Medulla oblongata (tissue), 1 donor: ENCODE results near the gene DIAPH2.
"Not testable (repeated sequence)": the region's sequence is repeated elsewhere in the genome, so short reads cannot be mapped to it uniquely, and the experiment has no call there.

Experiments
- DNase-seq: peaks from one replicate; pipeline ENCODE4 v3.0.0-alpha.2; 2015; ENCODE audit errors: extremely low spot score

Gene DIAPH2

DNA sequence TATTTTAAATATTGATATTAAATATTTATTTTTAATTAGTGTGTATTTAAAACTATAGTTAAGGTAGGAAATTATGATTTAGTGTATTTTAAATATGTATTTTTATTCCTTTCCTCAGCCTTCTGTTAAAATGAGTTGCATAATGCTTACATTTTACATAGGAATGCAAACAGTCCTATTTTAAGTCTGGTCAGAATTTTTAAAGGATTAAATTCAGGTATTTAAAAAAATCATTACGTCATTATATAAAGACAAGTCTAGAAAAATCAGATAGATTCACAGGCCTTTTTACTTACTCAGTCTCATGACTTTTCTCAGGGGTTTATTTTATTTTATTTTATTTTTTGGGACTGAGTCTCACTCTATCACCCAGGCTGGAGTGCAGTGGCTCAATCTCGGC is 148.7 kb downstream of the DIAPH2 start:
- no peak for DNase-seq

GRCh38 chrX:96834137-96834536 is 149.5 kb downstream of the DIAPH2 start:
- no peak for DNase-seq

GRCh38 chrX:96835660-96836289 is 151.1 kb downstream of the DIAPH2 start:
- no peak for DNase-seq

- DNase-seq, result no peak
Measured at GRCh38 chrX:96837808-96838207, 153.2 kb downstream of the DIAPH2 start.

DNA sequence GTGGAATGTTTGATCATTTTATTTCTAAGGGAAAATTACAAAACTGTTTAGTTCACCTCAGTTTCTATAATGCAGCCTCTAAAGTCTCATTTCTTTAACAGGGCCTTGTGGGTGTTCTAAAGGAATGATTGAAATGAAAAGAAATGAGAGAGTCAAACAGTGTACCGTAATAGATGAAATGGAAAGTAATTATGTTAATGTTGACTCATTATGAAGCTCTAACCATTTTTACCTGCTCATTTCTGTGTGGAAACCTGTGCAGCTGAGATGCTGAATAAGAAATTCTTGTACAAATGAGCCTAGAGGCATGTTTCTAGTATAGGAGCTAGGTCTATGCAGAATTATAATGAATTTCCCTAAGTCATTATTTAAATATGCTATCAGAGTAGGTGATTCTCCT is 153.9 kb downstream of the DIAPH2 start:
- DNase-seq, result no peak

- DNase-seq, result no peak
Measured at GRCh38 chrX:96841325-96841724, 156.7 kb downstream of the DIAPH2 start.

DNA sequence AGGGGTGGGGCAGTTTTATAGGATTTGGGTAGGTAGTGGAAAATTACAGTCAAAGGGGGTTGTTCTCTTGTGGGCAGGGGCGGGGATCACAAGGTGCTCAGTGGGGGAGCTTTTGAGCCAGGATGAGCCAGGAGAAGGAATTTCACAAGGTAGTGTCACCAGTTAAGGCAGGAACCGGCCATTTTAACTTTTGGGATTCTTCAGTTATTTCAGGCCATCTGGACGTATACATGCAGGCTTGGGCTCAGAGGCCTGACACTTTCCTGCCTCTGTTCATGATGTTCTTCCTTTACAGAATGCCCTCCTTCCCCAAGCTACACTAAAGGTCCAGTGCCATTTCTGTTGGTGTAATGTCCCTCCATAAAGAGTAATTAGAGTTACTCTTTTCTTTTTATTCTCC is 157.2 kb downstream of the DIAPH2 start:
- DNase-seq, result not testable (repeated sequence)

- DNase-seq, result no peak
Measured at GRCh38 chrX:96843566-96843965, 158.9 kb downstream of the DIAPH2 start.

- DNase-seq, result no peak
Measured at GRCh38 chrX:96846841-96847240, 162.2 kb downstream of the DIAPH2 start.

DNA sequence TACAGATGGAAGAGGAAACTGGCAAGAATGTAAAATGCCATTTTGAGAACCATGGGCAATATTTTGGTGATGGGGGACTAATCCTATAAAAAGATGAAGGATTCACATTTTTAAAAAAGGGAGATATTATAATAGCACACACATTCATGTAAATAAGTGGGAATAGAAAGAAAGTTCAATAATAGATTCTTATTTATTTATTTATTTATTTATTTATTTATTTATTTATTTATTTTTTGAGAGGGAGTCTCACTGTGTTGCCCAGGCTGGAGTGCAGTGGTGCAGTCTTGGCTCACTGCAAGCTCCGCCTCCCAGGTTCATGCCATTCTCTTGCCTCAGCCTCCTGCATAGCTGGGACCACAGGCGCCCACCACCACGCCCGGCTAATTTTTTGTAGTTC is 174.8 kb downstream of the DIAPH2 start:
- DNase-seq, result not testable (repeated sequence)

DNA sequence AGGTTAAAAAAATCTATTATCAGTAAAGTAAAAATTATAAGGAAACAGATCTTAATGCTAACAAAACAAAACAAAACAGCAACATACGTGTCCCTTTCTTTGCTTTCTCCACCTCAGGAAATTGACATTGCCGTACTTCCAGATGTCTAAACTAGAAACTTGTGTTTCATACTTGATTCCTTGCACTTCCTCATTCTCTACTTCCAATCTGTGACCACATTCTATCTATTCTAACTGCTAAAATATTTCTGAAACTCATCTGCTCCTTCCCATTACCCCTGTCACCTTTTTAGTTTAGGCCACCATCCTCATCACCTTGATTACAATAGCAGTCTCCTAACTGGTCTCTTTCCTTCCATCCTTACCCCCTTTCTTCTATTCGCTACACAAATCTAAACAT is 176.6 kb downstream of the DIAPH2 start:
- no peak for DNase-seq

DNA sequence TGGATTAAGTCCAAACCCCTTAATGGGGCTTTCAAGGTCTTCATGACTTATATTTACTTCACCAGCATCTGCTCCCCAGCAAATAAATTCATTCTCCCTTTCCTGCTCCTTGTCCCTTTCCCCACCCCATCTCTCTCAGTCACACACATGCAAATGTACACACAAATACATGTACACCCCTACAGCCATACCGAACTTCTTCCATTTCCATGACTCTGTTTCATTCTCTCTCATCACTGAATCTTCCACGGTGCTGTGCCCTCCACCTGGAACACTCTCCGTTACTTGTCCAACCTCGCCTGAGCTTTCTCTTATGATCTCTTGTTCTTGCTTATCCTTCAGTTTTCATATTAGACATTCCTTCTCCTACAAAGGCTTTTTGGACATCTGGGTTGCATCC is 177.0 kb downstream of the DIAPH2 start:
- no peak for DNase-seq

GRCh38 chrX:96883608-96884007 is 199.0 kb downstream of the DIAPH2 start, which contains the start of gene RPA4:
RPA4 (plus strand) TSS chrX:96883908; CDS start chrX:96884311, 403 bp downstream.
- DNase-seq, result no peak

GRCh38 chrX:96884027-96884426 is 199.4 kb downstream of the DIAPH2 start:
- no peak for DNase-seq

- DNase-seq, result no peak
Measured at GRCh38 chrX:96889726-96890125, 205.1 kb downstream of the DIAPH2 start.

DNA sequence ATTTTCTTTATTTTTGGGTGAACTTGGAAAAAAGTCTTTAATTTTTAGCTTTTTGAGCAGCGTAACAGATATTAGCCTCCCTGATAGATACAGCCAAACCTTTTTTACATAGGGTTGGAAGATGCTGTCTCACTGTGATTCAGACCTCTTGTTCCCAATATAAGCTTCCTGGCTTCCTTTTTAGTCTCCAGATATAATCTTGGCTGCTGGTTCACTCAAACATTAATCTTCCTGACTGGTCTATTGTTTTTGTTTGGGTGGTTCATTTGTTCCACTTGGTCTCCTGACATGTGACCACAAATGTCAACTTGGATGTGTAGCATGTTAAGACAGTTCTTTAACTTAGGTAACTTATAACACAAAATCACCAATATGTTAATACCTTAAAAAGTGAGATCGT is 222.1 kb downstream of the DIAPH2 start:
- DNase-seq, result no peak

DNA sequence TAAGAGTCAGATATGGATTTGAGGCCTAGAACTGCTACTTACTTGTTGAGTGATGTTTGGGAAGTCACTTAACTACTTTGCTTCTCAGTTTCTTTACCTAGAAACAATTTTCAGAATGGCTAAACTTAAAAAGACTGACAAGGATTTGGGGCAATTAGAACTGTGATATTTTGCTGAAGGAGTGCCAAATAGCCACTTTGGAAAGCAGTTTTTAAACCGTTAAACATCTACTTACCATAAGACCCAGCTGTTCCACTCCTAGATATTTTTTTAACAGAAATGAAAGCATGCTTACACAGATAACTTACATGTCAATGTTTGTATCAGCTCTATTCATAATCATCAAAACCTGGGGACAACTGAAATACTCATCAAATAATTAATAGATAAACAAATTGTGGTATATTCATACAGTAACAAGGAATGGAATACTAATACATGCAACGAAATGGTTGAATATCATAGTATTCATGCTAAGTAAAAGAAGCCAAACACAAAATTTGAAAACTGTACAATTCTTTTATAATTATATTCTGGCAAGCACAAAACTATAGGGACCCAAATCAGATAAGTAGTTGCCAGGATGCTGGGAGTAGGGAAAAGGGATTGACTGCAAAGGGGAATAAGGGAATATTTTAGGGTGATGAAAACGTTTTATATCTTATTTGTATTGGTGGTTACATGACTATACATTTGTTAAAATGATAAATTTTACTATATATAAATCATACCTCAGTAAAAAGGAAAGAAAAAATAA is 223.1 kb downstream of the DIAPH2 start:
- DNase-seq, result no peak

GRCh38 chrX:96909291-96909690 is 224.6 kb downstream of the DIAPH2 start:
- no peak for DNase-seq

DNA sequence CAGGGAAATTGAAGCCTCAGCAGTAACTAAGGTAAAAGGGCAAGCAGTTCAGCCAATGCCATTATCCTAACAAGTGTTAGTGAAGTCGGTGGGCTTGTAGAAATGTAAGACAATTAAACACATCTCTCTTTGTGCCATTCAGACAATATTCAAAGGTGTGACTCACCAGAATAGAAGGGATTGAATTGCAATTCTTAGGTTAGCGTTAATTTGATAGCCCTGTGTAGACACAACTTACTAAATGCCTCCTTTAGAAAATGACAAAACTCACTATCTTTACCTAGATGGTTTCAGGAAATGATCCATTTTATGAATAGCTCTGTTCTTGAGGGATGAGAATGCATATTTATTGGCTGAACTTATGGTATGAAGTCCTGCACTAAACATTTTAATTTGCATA is 234.2 kb downstream of the DIAPH2 start:
- DNase-seq, result no peak

- DNase-seq, result no peak
Measured at GRCh38 chrX:96919672-96920071, 235.0 kb downstream of the DIAPH2 start.

DNA sequence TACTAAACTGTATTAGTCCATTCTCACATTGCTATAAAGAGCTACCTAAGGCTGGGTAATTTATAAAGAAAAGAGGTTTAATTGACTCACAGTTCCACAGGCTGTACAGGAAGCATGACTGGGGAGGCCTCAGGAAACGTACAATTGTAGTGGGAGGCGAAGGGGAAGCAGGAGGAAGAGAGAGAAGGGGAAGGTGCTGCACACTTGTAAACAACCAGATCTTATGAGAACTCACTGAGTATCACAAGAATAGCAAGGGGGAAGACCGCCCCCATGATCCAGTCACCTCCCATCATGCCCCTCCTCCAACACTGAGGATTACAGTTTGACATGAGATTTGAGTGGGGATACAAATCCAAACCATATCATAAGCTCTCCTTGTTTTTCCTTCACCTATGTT is 239.9 kb downstream of the DIAPH2 start:
- DNase-seq, result no peak

DNA sequence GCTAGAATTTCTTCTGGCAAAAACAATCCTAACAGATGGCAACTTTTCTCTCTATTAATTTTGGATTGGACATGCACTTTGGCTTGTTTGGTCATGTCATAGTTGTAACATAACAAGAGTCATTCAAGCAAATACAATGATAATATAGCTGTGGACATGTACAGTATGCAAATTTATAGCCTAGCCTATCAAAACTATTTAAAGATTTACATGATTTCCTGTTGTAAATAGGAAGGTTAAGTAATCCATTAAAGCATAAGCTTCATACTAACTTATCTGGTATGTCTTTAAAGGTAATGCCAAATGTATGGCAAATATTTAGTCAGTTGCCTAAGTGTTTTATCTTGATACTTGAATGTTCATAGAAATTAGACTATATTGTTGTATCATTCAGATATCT is 244.4 kb downstream of the DIAPH2 start:
- no peak for DNase-seq

DNA sequence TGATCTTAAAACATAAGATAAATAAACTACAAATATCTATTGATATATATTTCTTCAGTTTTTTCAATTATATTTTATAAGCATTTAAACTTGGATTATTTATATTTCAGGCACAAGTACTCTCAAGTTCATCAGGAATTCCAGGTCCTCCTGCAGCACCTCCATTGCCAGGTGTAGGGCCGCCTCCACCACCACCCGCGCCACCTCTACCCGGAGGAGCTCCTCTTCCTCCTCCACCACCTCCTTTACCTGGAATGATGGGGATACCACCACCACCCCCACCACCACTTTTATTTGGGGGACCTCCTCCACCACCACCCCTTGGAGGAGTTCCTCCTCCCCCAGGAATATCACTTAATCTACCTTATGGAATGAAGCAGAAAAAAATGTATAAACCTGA is 273.1 kb downstream of the DIAPH2 start:
- DNase-seq, result no peak

- DNase-seq, result no peak
Measured at GRCh38 chrX:96971812-96972211, 287.2 kb downstream of the DIAPH2 start.
